ENCODE data around the gene VEGFB.

GRCh38 chr11:64222651-64223000 lies 11.8 kb upstream of the VEGFB start:
- TF ChIP-seq CTCF (IDR thresholded peaks at IDR 0.05): no peak
- TF ChIP-seq POLR2A (IDR thresholded peaks at IDR 0.05): no peak
- no peak for TF ChIP-seq POLR2AphosphoS5 (IDR thresholded peaks at IDR 0.05; ENCODE audit: insufficient read depth in 1 of 2, low read depth in 1 of 2)
